Measurements from ENCODE around the gene CDC42EP4.

GRCh38 chr17:73319766-73320165 lies 8.0 kb upstream of the CDC42EP4 start:
- TF ChIP-seq NRF1 (conservative IDR thresholded peaks at IDR 0.05 in 1 of 2, IDR thresholded peaks at IDR 0.05 in 1 of 2): no peak
- TF ChIP-seq, protein P1, sequence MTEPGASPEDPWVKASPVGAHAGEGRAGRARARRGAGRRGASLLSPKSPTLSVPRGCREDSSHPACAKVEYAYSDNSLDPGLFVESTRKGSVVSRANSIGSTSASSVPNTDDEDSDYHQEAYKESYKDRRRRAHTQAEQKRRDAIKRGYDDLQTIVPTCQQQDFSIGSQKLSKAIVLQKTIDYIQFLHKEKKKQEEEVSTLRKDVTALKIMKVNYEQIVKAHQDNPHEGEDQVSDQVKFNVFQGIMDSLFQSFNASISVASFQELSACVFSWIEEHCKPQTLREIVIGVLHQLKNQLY (CRISPR knock-in tag; conservative IDR thresholded peaks at IDR 0.05): no peak
- no peak for TF ChIP-seq ATF1 (CRISPR knock-in tag; IDR thresholded peaks at IDR 0.05)
- no peak for TF ChIP-seq ATF1 (tag; IDR thresholded peaks at IDR 0.05)
- TF ChIP-seq CREB1 (IDR thresholded peaks at IDR 0.05): no peak
- no peak for TF ChIP-seq CREB1 (CRISPR knock-in tag; IDR thresholded peaks at IDR 0.05)
- no peak for TF ChIP-seq DPF2 (IDR thresholded peaks at IDR 0.05)
- TF ChIP-seq ZNF589 (CRISPR knock-in tag; IDR thresholded peaks at IDR 0.05; ENCODE audit: low read depth): no peak
- no peak for TF ChIP-seq RAD51 (IDR thresholded peaks at IDR 0.05; ENCODE audit: borderline replicate concordance, low read depth)
- no peak for TF ChIP-seq MCM5 (IDR thresholded peaks at IDR 0.05; ENCODE audit: low read depth)
- no peak for TF ChIP-seq MAX (CRISPR knock-in tag; IDR thresholded peaks at IDR 0.05)
- TF ChIP-seq EZH2 (IDR thresholded peaks at IDR 0.05; ENCODE audit: borderline replicate concordance, low read depth, low read length): no peak
- no peak for TF ChIP-seq PCBP2 (IDR thresholded peaks at IDR 0.05; ENCODE audit: low read depth, low read length, poor library complexity, severe bottlenecking)
- no peak for TF ChIP-seq TRIM24 (IDR thresholded peaks at IDR 0.05)
- TF ChIP-seq ZNF76 (CRISPR knock-in tag; IDR thresholded peaks at IDR 0.05; ENCODE audit: borderline replicate concordance): no peak
- no peak for TF ChIP-seq KDM5B (IDR thresholded peaks at IDR 0.05; ENCODE audit: insufficient replicate concordance, low read depth, low read length)
